ENCODE measurements around the gene NECTIN2. TPM values are rescaled to one million over a fixed set of nuclear protein-coding genes. Genes with fewer than 3 reads are reported as not detected.

The NECTIN2 gene
- total RNA-seq, 1 experiment from 2014 or later: 104 TPM

DNA sequence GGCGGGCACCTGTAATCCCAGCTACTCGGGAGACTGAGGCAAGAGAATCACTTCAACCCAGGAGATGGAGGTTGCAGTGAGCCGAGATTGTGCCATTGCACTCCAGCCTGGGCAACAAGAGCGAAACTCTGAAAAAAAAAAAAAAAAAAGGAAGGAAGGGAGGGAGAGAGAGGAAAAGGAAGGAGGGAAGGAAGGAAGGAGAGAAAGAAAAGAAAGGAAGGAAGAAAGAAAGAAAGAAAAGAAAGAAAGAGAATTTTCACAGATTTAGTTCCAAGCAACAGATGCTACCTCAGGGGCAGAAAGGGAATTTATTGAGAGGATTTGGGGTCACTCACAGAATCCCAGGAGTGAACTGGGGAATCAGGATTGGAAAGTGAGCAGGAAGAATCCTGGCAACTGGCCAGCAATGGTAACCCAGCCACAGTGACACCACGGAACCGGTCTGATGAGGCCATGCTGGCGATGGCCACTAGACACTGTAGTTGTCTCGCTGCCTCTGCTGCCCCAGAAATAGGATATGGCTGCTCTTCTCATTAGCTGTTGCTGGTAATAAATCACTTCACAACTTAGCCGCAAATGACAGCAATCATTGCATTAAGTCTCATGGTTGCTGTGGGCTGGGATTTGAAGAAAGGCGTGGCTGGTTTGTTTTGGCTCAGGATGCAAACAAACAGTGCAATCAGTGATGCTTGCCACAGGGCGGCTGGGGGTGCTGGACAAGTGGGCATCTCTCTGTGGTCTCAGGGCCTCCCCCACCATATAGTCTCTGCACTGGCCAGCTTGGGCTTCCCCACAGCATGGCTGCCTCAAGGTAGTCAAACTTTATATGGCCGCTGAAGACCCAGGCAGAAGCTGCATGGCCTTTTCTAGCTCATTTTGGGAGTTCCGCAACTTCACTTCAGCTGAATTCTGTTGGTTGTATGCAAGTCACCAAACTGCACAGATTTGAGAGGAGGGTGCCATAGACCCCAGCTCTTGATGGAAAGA is 42.4 kb upstream of the NECTIN2 start:
- in situ Hi-C loops (cut with HindIII; ENCODE audit: low pct_unique_long_range_greater_than_20kb, low sequenced_read_pairs): no loop called here
- POLR2A ChIA-PET: interaction anchor here (0.7 kb wide), 1 partner anchor 24 kb away, joined by 5 read pairs; no protein-coding TSS in a partner anchor
- CTCF ChIA-PET: no interaction called here

More for the DNA sequence above, 42.4 kb upstream of the NECTIN2 start:
- H3K27me3 ChIP-seq (ENCODE audit: control insufficient read depth, insufficient read depth, low read length): no peaks in the 10 kb centered on the region
- H3K4me1 ChIP-seq (ENCODE audit: control insufficient read depth, insufficient read depth, low read length): peaks cover 20% of the 10 kb centered on the region
- no peaks in the 10 kb centered on the region for H3K9me3 ChIP-seq (ENCODE audit: control insufficient read depth, insufficient read depth, low read depth, low read length)
- ATAC-seq (no peak), DNase-seq (ENCODE audit: low read depth, low spot score) (no peak)
- no peaks in the 10 kb centered on the region for H3K36me3 ChIP-seq (ENCODE audit: control insufficient read depth, insufficient read depth, low read length)
- H3K4me3 ChIP-seq (ENCODE audit: low read depth in 2 of 2, low read length in 2 of 2): no peak overlapping the region
- H3K27ac ChIP-seq (ENCODE audit: low read length): no peak overlapping the region
- TF ChIP-seq SIN3A (IDR thresholded peaks at IDR 0.05; ENCODE audit: borderline replicate concordance, insufficient read depth, low read depth, low read length): no peak
- no peak for TF ChIP-seq CTCF (IDR thresholded peaks at IDR 0.05)
- TF ChIP-seq REST (IDR thresholded peaks at IDR 0.05; ENCODE audit: insufficient read depth in 1 of 2, low read depth in 2 of 2, low read length in 1 of 2): no peak
- TF ChIP-seq TCF7L2 (IDR thresholded peaks at IDR 0.05; ENCODE audit: low read depth, low read length): no peak
- TF ChIP-seq POLR2AphosphoS5 (IDR thresholded peaks at IDR 0.05; ENCODE audit: low read depth, low read length): no peak
- no TSS peak for BruUV-seq (replicated peaks)
- intact Hi-C loops (cut with micrococcal nuclease; ENCODE audit: unreplicated experiment): no loop called here
